Endothelial cell (in vitro differentiated cells): ENCODE measurements around the gene PEMT. TPM values are rescaled to one million over a fixed set of nuclear protein-coding genes. Genes with fewer than 3 reads are reported as not detected.

Source experiments
- DNase-seq: peaks from one replicate; pipeline ENCODE4 v3.0.0; 2021; ENCODE audit warnings: low spot score
- H3K27ac Mint-ChIP-seq: one replicate; pipeline ENCODE4 v1.8.0; 2021; ENCODE audit warnings: mixed read lengths, inconsistent platforms; ENCODE audit not compliant: unreplicated experiment
- H3K27me3 Mint-ChIP-seq: one replicate; pipeline ENCODE4 v1.8.0; 2021; ENCODE audit warnings: mild to moderate bottlenecking, moderate library complexity, mixed read lengths, inconsistent platforms; ENCODE audit not compliant: unreplicated experiment
- H3K36me3 Mint-ChIP-seq: one replicate; pipeline ENCODE4 v1.8.0; 2021; ENCODE audit warnings: mild to moderate bottlenecking, low read depth, mixed read lengths, inconsistent platforms; ENCODE audit not compliant: unreplicated experiment
- H3K4me1 Mint-ChIP-seq: one replicate; pipeline ENCODE4 v1.8.0; 2021; ENCODE audit warnings: mild to moderate bottlenecking, mixed read lengths, inconsistent platforms; ENCODE audit not compliant: unreplicated experiment
- H3K4me3 Mint-ChIP-seq: one replicate; pipeline ENCODE4 v1.8.0; 2021; ENCODE audit warnings: mild to moderate bottlenecking, mixed read lengths, inconsistent platforms; ENCODE audit not compliant: unreplicated experiment
- H3K9me3 Mint-ChIP-seq: one replicate; pipeline ENCODE4 v1.8.0; 2021; ENCODE audit warnings: mixed read lengths, inconsistent platforms; ENCODE audit not compliant: unreplicated experiment
- CTCF ChIP-seq: fragments of 200-600 bp; sonication (generic); IDR thresholded peaks from one replicate; pipeline ENCODE4 v1.5.0; 2021; ENCODE audit warnings: antibody characterized with exemption; ENCODE audit not compliant: unreplicated experiment
- total RNA-seq: library from RNA; stranded (reverse); fragmentation: NEBNext Ultra II Directional; extraction: Animal tissue kit (Norgen Biotek cat#: 25700); gene quantifications from one replicate; pipeline ENCODE4 v1.2.1, GENCODE V29; 2021; ENCODE audit not compliant: unreplicated experiment

The PEMT gene
- total RNA-seq, 1 donor from 2014 or later: 29.7 TPM

GRCh38 chr17:17506181-17506741, 85.2 kb downstream of the PEMT start:
- H3K36me3 Mint-ChIP-seq: no peaks in the 10 kb centered on the region
- H3K4me3 Mint-ChIP-seq: no peak overlapping the region
- TF ChIP-seq CTCF: no peak
- peaks cover 10% of the 10 kb centered on the region for H3K27me3 Mint-ChIP-seq
- H3K4me1 Mint-ChIP-seq: peaks cover 5% of the 10 kb centered on the region
- no peaks in the 10 kb centered on the region for H3K9me3 Mint-ChIP-seq
- no peak overlapping the region for H3K27ac Mint-ChIP-seq
- DNase-seq: no peak

- no peaks in the 10 kb centered on the region for H3K9me3 Mint-ChIP-seq
- no peak for DNase-seq
These were observed 85.8 kb downstream of the PEMT start for GRCh38 chr17:17505610-17506171.

GRCh38 chr17:17505151-17505550, 86.4 kb downstream of the PEMT start:
- no peak for TF ChIP-seq CTCF
- H3K9me3 Mint-ChIP-seq: no peaks in the 10 kb centered on the region
- H3K27ac Mint-ChIP-seq: no peak overlapping the region
- peaks cover 4% of the 10 kb centered on the region for H3K4me1 Mint-ChIP-seq
- no peaks in the 10 kb centered on the region for H3K36me3 Mint-ChIP-seq
- no peak for DNase-seq
- peaks cover 10% of the 10 kb centered on the region for H3K27me3 Mint-ChIP-seq
- H3K4me3 Mint-ChIP-seq: no peak overlapping the region

More at GRCh38 chr17:17505610-17506171, 85.8 kb downstream of the PEMT start:
- peaks cover 8% of the 10 kb centered on the region for H3K27me3 Mint-ChIP-seq
- H3K36me3 Mint-ChIP-seq: no peaks in the 10 kb centered on the region
- H3K27ac Mint-ChIP-seq: no peak overlapping the region
- H3K4me1 Mint-ChIP-seq: peaks cover 5% of the 10 kb centered on the region
- TF ChIP-seq CTCF: no peak
- H3K4me3 Mint-ChIP-seq: no peak overlapping the region

GRCh38 chr17:17504341-17505140, 87.0 kb downstream of the PEMT start:
- H3K27ac Mint-ChIP-seq: no peak overlapping the region
- no peaks in the 10 kb centered on the region for H3K36me3 Mint-ChIP-seq
- no peaks in the 10 kb centered on the region for H3K9me3 Mint-ChIP-seq
- TF ChIP-seq CTCF: no peak
- H3K4me1 Mint-ChIP-seq: no peaks in the 10 kb centered on the region
- DNase-seq: no peak
- peaks cover 10% of the 10 kb centered on the region for H3K27me3 Mint-ChIP-seq
- H3K4me3 Mint-ChIP-seq: no peak overlapping the region
